Bone marrow (tissue), 2 donors: Measurements from ENCODE around the gene ROBO1.
"Not testable (repeated sequence)": the region's sequence is repeated elsewhere in the genome, so short reads cannot be mapped to it uniquely, and the experiment has no call there.

Experiments used
- DNase-seq, 2 donors: peaks; one replicate each; lab custom pipeline; 2025; lab: John Stamatoyannopoulos, UW

ROBO1 gene

DNA sequence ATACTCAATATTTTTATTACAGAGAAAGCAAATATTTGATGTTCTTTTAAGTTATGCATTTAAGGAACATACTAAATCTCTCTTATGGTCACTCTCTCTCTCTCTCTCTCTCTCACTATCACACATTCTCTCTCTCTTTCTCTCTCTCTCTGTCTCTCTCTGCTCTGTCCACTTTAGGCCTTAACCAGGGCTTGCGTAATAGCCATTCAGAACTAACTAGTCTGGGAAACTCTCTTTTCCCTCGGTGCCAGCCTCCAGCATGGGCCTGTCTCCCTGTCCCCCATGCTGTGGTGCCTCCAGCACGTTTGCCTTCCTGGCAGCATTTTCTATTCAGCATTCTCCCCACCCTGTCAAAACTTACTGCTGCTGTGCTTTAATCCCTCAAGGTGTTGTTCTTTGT, 389.7 kb downstream of the ROBO1 start:
- no peak for DNase-seq

DNA sequence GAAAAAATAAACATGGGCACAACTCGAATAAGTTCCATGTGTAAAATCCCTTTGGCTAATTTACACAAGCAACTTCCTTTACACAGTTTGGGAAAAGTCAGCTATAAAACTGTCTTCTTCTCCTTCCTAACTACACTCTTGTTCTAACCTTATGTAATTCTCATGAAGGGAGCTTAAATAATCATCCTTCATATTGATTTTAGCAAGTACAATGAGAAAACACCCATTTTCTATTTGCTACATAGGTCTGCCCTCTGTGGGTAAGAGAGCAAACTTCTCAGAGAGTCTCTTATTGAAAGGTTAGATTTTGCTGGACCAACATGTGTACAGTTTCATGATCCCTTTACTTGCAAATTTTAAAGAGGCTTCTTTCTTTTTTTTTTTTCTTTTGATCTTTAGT, 398.5 kb downstream of the ROBO1 start:
- DNase-seq = no peak

DNA sequence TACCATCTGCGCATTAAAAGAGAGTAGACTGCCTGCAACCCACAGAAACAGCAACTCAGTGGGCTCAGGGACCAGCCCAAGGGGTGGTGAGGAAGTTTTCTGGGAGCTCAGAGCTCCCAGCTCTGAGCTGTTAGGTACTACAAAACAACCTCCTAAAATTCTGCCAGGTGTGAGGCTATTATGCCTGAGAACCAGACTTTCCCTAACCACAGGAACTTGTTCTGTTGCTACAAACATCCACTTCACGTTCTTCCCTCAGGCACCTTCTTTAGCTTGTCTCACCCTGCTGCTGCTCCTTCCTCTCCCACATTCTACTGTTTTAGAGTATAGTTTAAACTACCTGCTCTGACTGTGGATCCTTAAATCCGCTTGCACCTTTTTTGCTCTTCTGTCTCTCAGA, 399.4 kb downstream of the ROBO1 start:
- no peak for DNase-seq

DNA sequence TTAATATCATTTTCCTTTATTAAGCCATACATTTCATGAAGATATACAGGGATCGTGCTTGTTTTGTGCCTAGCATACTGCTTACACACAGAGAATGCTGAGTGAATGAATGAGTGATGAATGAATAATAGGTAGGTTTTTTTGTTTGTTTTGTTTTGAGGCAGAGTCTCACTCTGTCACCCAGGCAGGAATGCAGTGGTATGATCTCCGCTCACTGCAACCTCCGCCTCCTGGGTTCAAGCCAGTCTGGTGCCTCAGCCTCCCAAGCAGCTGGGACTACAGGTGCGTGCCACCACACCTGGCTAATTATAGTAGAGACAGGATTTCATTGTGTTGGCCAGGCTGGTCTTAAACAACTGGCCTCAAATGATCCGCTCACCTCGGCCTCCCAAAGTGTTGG, 400.0 kb downstream of the ROBO1 start:
- no peak for DNase-seq

DNA sequence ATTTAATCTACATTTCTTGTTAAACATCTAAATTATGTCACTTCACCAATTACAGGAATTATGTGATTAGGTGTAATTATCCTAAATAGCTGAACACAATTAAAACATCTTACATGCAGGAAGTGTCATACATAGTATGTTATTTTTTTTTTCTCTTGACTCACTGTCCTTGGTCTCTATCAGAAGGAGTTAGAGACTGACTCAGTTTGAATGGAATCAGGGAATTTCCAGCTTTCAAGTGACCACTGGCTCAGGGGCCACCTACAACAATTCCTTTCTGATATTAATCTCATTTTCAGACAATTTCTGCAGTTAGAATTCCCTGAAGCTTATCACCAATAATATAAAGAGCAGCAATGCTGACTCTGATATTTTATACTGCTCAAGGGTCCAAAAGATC, 400.7 kb downstream of the ROBO1 start:
- DNase-seq = no peak

DNA sequence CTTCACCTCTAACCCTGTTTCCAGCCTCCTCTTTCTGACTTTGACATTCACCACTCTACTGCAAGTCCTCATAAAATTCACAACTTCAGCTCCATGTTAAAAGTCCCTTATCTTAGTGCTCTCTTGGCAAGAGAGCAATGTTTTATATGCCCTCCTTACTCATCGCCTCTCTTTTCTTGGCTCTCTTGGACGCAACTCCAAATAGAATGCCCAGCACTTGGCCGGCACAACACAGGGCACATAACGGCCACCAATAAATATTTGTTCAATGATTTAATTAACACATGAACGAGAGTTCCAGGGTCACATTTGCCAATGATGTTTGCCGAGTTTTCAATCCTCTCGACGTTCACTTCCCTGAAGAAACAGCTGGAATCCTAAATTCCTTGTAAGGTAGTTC, 401.4 kb downstream of the ROBO1 start:
- no peak for DNase-seq

GRCh38 chr3:79364784-79365183, 403.0 kb downstream of the ROBO1 start:
- no peak for DNase-seq

DNA sequence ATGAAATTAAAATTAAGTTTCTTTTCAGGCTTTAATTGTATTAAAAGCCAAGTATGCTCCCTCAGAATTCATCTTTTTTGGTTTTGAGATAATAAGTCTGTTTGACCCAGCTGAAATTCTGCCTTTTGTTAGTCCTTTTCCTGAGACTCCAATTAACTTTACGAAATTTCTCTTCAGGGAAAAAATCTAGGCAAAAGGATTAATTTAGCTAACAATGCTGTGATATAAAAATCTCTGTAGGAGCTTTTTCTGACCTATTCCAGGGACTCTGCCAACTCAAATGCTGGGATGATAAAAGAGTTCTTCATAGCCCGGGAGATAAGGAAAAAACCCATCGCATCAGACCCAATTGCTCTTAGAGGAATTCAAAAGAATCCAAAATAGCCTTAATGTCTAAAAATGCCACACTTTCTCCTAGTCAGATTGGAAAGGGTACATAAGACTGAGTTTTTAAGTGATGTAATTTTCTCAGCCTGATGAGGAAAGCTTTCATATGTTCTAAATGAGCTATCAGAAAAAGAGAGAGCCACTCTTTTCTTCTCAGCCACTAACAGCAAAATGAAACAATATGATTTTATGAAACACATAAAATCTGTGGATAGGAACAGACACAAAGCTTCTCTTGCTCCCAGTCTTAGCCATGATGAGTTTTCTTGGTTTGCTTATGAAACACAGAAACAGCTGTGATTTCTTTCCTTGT, 405.1 kb downstream of the ROBO1 start:
- DNase-seq = no peak

- DNase-seq = no peak
Measured at GRCh38 chr3:79361748-79362378, 405.9 kb downstream of the ROBO1 start.

- no peak for DNase-seq
Measured at GRCh38 chr3:79358327-79358726, 409.5 kb downstream of the ROBO1 start.

DNA sequence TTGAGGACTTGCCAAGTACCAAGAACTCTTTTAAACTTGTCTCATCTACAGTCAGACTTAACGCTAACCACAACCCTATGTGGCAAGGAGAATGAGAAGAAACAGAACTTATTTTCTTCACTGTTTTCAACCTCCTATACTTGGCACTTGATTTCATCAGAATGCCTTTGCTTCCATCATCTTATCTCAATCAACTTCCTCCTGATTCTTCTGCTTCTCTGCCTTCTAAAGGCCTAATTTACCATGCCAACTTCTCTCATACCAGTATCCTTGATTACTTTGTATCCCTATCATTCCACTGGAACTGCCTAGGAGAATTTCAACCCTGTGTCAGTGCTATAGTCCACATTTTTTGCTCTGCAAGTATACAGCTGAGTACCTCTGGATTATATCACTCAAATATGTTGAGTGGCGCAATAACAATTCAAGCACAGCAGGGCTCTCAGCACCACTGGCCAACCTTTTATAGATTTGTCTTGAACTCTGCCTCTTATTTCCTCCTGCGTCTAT, 413.6 kb downstream of the ROBO1 start:
- DNase-seq = no peak

GRCh38 chr3:79351699-79352098, 416.1 kb downstream of the ROBO1 start:
- no peak for DNase-seq

DNA sequence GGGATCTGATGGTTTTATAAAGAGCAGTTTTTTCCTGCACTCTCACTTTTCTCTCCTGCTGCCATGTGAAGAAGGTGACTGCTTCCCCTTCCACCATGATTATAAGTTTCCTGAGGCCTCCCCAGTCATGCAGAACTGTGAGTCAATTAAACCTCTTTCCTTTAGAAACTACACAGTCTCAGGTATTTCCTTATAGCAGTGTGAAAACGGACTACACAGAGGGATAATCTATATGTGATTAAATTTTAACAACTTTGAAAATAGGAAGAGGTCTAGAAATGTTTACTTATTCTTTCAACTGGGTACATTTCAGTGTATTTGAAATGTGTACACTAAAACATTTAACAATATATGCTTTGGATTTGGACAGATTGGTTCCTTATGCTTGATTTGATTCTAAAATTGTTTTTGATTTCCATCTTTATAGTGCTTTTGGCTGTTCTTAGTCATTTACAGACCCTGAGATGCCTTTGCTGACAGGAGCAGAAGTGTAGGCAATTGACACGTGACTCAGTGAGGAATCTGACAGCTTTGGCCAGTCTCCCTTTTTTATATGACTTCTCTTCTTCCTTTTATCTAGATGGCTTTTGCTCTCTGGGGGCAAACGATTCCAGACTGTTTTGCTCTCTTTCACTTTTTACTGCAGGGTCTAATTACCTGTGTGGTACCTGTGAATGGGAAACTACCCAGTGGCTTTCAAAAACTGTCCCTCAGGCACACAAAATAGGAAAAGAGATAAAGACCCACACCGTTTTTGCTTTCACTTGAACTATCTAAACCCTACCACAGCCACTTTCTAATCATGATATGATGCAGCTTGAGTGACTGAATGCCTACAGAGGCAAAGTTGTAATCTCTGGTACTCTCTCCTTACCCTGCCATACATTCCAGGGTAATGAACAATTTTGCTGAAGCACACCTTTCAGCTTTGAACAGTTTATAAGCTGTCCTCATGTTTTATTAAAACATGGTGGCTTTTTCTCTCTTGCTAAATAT, 422.6 kb downstream of the ROBO1 start:
- no peak for DNase-seq

DNA sequence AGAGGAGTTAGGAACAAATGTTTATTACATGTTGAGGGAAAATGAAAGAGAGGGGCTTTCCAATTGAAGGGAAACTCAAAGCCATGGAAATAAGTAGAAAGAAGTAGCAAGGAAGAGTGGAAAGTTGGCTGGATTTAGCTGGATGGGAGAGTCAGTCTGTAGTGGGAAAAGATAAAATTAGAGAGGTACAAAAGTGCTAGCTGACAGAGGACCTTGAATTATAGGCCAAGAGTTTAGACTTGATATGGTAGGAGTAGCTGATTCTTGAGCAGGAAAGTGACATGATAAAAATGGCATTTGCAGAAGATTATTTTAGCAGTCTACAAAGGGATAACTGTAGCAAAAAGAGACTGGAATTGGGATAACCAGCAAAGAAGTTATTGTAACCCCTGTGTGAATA, 425.8 kb downstream of the ROBO1 start:
- DNase-seq = no peak

- DNase-seq = no peak
Measured at GRCh38 chr3:79339846-79340245, 428.0 kb downstream of the ROBO1 start.

DNA sequence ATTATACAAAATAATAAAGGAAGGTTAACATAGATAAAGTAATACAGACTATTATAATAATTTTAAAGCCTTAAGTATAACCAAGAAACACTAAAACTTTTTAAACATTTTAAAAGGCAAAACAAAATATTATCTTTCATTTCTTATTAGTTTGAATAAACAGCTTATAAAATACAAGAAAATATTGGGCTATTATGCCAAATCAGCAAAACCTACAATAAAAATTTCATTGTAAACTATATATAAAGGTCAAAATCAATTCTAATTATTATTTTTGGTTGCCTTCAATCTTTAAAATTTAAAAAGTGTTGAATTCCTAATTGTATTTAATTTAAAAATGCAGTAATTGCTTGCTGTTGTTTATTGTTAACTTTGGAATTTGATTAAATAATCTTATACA, 430.0 kb downstream of the ROBO1 start:
- no peak for DNase-seq

- no peak for DNase-seq
Measured at GRCh38 chr3:79329154-79329553, 438.6 kb downstream of the ROBO1 start.

DNA sequence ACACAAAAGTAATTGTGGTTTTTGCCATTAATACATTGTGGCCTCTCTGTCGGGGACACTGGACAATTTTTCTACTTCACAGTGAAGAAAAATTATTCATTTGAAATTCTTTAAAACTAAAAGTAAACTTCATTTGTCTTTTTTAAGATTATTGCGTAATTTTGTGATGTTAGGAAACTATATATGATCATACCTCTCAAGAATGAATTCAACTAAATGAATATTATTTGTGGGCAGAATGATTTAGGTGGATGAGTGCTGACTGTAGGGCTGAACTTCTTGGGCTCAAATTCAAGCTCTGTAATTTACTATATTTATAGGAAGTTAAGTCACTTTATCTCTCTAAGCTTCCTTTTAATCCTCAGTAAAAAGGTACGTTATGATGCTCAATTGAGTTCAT, 441.2 kb downstream of the ROBO1 start:
- DNase-seq = no peak

- DNase-seq = not testable (repeated sequence)
Measured at GRCh38 chr3:79325833-79326383, 441.9 kb downstream of the ROBO1 start.

DNA sequence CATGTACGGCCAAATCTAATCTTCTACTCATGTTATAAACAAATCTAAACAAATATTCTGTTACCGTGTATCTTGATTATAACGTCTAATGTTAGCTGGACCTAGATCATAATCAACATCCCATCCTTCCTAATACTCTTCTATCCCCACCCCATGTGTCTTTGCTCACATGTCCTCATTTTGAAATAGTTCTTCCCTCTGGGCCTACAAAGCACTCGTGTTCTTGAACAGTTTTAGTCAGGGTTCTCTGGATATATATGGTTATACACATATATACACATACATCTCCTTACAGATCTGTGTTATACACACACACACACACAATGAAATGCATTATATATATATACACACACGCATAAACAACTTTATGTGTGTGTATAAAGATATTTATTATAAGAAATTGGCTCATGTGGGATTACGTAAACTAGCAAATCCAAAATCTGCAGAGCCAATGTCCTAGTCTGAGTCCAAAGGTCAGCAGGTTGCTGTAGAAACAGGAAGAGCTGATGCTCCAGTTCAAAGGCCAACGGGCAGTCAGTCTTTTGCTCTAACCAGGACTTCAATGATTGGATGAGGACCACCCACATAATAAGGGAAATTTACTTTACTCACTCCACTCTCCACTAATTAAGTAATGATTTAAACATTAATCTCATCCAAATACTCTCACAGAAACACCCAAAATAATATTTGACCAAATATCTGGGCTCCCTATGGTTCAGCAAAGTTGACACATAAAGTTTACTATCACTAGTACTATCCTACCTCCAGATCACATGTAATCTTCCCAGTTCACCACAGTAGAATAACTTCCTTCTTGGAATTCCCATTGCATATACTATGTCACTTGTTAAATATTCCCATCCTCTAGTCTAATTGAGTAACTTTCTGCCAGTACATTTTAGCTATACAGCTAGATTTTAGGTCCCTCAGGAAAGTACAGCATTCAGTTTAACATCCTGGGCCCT, 450.0 kb downstream of the ROBO1 start:
- DNase-seq = no peak

DNA sequence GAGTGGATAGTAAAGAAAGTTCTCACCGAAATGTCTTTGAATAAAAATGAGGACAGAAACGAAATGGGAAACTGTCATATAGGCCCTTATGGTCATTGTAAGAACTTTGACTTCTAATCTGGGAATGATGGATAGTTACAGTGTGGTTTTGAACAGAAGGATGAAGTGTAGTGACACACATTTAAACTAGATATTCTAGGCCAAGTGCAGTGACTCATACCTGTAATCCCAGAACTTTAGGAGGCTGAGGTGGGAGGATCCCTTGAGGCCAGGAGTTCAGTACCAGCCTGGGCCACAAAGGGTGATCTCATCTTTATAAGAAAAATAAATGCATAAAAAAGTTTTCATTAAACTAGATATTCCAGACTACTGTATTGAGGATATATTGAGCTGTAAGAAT, 452.8 kb downstream of the ROBO1 start:
- DNase-seq = no peak
